Type B pancreatic cell (in vitro differentiated cells): ENCODE measurements around the gene CEP128. TPM values are rescaled to one million over a fixed set of nuclear protein-coding genes. Genes with fewer than 3 reads are reported as not detected.

Source experiments
- DNase-seq: peaks from one replicate; pipeline ENCODE4 v3.0.0; 2021; ENCODE audit warnings: mixed read lengths; ENCODE audit not compliant: unreplicated experiment; ENCODE audit errors: extremely low spot score
- H3K27ac Mint-ChIP-seq: 2 replicates; pipeline ENCODE4 v1.8.0; 2021; ENCODE audit warnings: mild to moderate bottlenecking, mixed read lengths
- H3K27me3 Mint-ChIP-seq: 2 replicates; pipeline ENCODE4 v1.8.0; 2021; ENCODE audit warnings: mixed read lengths
- H3K36me3 Mint-ChIP-seq: 2 replicates; pipeline ENCODE4 v1.8.0; 2021; ENCODE audit warnings: mixed read lengths
- H3K4me1 Mint-ChIP-seq: one replicate; pipeline ENCODE4 v1.8.0; 2021; ENCODE audit warnings: mixed read lengths; ENCODE audit not compliant: unreplicated experiment
- H3K4me3 Mint-ChIP-seq: 2 replicates; pipeline ENCODE4 v1.8.0; 2021; ENCODE audit warnings: mild to moderate bottlenecking, mixed read lengths
- H3K9me3 Mint-ChIP-seq: 2 replicates; pipeline ENCODE4 v1.8.0; 2021; ENCODE audit warnings: mixed read lengths
- total RNA-seq: library from RNA; stranded (reverse); gene quantifications from 2 replicates; pipeline ENCODE4 v1.2.1, GENCODE V29; 2021; ENCODE audit warnings: low replicate concordance
- TF ChIP-seq, protein P1 (sequence below): fragments of 200-600 bp; sonication (generic); conservative IDR thresholded peaks from 2 replicates; pipeline ENCODE4 v1.5.0; 2021; ENCODE audit warnings: antibody characterized with exemption, mild to moderate bottlenecking

The CEP128 gene
- total RNA-seq, 1 donor from 2014 or later: 17.7 TPM

DNA sequence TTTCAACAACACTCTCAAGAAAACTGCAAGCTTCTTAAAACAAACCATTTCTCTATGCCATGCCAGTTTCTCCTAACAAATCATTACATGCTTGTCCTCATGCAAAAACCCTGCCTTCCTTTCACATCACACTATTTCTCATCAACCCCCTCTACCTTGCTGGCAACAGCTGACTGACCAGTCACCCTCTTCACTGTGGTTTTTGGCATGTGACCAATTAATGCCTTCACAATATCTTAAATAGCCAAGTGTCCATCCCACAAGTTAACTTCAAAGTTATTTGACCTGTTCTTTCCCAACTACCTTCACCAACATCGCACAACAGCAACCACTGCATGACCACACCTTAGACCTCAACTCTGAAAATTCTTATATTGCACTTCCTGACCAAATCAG, 159.6 kb downstream of the CEP128 start:
- TF ChIP-seq, protein P1, sequence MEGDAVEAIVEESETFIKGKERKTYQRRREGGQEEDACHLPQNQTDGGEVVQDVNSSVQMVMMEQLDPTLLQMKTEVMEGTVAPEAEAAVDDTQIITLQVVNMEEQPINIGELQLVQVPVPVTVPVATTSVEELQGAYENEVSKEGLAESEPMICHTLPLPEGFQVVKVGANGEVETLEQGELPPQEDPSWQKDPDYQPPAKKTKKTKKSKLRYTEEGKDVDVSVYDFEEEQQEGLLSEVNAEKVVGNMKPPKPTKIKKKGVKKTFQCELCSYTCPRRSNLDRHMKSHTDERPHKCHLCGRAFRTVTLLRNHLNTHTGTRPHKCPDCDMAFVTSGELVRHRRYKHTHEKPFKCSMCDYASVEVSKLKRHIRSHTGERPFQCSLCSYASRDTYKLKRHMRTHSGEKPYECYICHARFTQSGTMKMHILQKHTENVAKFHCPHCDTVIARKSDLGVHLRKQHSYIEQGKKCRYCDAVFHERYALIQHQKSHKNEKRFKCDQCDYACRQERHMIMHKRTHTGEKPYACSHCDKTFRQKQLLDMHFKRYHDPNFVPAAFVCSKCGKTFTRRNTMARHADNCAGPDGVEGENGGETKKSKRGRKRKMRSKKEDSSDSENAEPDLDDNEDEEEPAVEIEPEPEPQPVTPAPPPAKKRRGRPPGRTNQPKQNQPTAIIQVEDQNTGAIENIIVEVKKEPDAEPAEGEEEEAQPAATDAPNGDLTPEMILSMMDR: no peak
- no peak for DNase-seq
- no peak overlapping the region for H3K4me3 Mint-ChIP-seq
- peaks cover 5% of the 10 kb centered on the region for H3K36me3 Mint-ChIP-seq
- no peaks in the 10 kb centered on the region for H3K4me1 Mint-ChIP-seq
- no peaks in the 10 kb centered on the region for H3K9me3 Mint-ChIP-seq
- H3K27ac Mint-ChIP-seq: no peak overlapping the region
- H3K27me3 Mint-ChIP-seq: no peaks in the 10 kb centered on the region

GRCh38 chr14:80780500-80780899, 161.0 kb downstream of the CEP128 start:
- no peaks in the 10 kb centered on the region for H3K36me3 Mint-ChIP-seq
- H3K27ac Mint-ChIP-seq: no peak overlapping the region
- DNase-seq: no peak
- TF ChIP-seq, protein P1: no peak
- H3K4me3 Mint-ChIP-seq: no peak overlapping the region
- no peaks in the 10 kb centered on the region for H3K9me3 Mint-ChIP-seq
- H3K4me1 Mint-ChIP-seq: no peaks in the 10 kb centered on the region
- H3K27me3 Mint-ChIP-seq: no peaks in the 10 kb centered on the region

DNA sequence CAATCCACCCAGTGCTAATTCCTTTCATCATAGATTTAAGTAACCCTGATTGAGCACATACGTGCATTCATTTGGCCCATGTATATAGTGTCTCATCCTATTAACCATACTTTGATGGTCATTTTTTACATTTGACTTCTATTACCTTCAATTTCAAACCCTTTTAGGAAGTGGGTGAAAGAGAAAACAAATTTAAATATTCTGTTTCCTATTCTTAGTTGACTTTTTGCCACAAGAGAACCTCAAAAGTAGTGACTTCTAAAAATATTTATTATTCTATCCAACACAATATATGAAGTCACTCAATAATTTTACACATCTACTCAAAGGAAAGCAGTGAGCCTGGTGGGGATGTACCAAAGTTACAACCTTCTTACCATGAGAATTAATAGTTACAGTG, 164.9 kb downstream of the CEP128 start:
- H3K9me3 Mint-ChIP-seq: no peaks in the 10 kb centered on the region
- H3K4me3 Mint-ChIP-seq: no peak overlapping the region
- H3K4me1 Mint-ChIP-seq: no peaks in the 10 kb centered on the region
- H3K36me3 Mint-ChIP-seq: no peaks in the 10 kb centered on the region
- no peak for DNase-seq
- no peaks in the 10 kb centered on the region for H3K27me3 Mint-ChIP-seq
- H3K27ac Mint-ChIP-seq: no peak overlapping the region
- TF ChIP-seq, protein P1: no peak

DNA sequence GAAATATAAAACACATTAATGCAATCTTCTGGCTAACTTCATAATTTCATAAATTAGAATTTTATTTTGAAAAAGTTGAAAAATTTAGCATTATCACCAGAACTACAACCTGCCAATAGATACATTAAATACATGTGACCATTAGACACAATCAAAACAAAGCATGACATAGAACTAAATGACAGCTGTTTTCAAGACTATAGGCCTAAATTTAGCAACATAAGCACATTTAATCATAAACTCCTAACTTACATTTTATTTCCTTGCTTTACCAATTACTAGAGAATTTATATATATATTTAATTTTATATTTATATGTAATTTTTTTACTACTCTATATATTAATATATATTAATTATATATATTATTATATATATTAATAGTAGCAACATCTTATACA, 165.4 kb downstream of the CEP128 start:
- H3K4me3 Mint-ChIP-seq: no peak overlapping the region
- H3K27ac Mint-ChIP-seq: no peak overlapping the region
- DNase-seq: no peak
- H3K4me1 Mint-ChIP-seq: no peaks in the 10 kb centered on the region
- H3K27me3 Mint-ChIP-seq: no peaks in the 10 kb centered on the region
- H3K9me3 Mint-ChIP-seq: no peaks in the 10 kb centered on the region
- TF ChIP-seq, protein P1: no peak
- no peaks in the 10 kb centered on the region for H3K36me3 Mint-ChIP-seq

GRCh38 chr14:80772504-80772903, 169.0 kb downstream of the CEP128 start:
- H3K27ac Mint-ChIP-seq: no peak overlapping the region
- H3K9me3 Mint-ChIP-seq: no peaks in the 10 kb centered on the region
- no peaks in the 10 kb centered on the region for H3K36me3 Mint-ChIP-seq
- no peak for DNase-seq
- no peak overlapping the region for H3K4me3 Mint-ChIP-seq
- TF ChIP-seq, protein P1: no peak
- H3K27me3 Mint-ChIP-seq: no peaks in the 10 kb centered on the region
- H3K4me1 Mint-ChIP-seq: no peaks in the 10 kb centered on the region

- H3K27ac Mint-ChIP-seq: no peak overlapping the region
- no peaks in the 10 kb centered on the region for H3K36me3 Mint-ChIP-seq
- no peak overlapping the region for H3K4me3 Mint-ChIP-seq
- TF ChIP-seq, protein P1: no peak
- H3K27me3 Mint-ChIP-seq: no peaks in the 10 kb centered on the region
- DNase-seq: no peak
- H3K9me3 Mint-ChIP-seq: no peaks in the 10 kb centered on the region
- H3K4me1 Mint-ChIP-seq: no peaks in the 10 kb centered on the region
Observed at GRCh38 chr14:80771201-80771600, 170.3 kb downstream of the CEP128 start.
